ENCODE data around the gene DEFB112.

DNA sequence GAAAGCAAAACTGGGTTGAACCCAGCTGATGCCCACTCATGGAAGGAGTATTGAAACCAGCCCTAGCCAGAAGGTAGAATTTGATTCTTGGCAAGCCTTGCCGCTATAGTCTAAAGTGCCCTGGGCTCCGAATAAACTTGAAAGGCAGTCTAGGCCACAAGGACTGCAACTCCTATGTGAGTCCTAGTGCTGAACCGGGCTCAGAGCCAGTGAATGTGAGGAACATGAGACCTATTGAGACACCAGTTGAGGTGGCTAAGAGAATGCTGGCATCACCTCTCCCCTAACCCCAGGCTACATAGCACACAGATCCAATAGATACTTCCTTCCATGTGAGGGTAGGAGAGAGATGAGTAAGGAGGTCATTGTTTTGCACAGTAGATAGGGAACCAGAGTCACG is 24.5 kb downstream of the DEFB112 start:
- TF ChIP-seq CTCF (IDR thresholded peaks at IDR 0.05; ENCODE audit: low read depth, low read length), result no peak
- no peak for TF ChIP-seq MAX (IDR thresholded peaks at IDR 0.05; ENCODE audit: low read depth, low read length)
